ENCODE data around the gene FAM20C. TPM values are rescaled to one million over a fixed set of nuclear protein-coding genes. Genes with fewer than 3 reads are reported as not detected.

FAM20C gene
- total and polyA plus RNA-seq, 10 of the 15 experiments (the other 5 are each of a cell fraction or from before 2014, with no cell fraction given) = 0.44 TPM; not detected in 9

DNA sequence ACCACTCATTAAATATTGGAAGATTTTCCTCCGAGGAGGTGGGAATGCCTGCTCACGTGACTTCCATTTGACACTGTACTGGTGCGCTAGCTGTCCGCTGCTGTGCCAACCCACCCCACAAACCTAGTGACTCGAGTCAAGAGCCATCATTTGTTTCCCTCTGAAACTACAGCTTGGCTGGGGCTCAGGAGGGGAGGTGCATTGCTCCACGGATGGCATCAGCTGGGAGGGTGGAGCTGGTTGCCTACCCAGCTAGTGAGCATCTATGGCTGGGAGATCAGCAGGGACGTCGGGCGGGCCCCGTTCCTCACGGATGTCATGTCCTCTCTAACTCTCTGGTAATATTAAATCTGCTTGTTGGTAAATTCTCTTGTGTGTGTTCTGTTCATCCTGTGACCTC lies 88.1 kb downstream of the FAM20C start (continued):
- TF ChIP-seq, protein P1, sequence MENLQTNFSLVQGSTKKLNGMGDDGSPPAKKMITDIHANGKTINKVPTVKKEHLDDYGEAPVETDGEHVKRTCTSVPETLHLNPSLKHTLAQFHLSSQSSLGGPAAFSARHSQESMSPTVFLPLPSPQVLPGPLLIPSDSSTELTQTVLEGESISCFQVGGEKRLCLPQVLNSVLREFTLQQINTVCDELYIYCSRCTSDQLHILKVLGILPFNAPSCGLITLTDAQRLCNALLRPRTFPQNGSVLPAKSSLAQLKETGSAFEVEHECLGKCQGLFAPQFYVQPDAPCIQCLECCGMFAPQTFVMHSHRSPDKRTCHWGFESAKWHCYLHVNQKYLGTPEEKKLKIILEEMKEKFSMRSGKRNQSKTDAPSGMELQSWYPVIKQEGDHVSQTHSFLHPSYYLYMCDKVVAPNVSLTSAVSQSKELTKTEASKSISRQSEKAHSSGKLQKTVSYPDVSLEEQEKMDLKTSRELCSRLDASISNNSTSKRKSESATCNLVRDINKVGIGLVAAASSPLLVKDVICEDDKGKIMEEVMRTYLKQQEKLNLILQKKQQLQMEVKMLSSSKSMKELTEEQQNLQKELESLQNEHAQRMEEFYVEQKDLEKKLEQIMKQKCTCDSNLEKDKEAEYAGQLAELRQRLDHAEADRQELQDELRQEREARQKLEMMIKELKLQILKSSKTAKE (IDR thresholded peaks at IDR 0.05; ENCODE audit: low read depth, poor library complexity, severe bottlenecking) = no peak

DNA sequence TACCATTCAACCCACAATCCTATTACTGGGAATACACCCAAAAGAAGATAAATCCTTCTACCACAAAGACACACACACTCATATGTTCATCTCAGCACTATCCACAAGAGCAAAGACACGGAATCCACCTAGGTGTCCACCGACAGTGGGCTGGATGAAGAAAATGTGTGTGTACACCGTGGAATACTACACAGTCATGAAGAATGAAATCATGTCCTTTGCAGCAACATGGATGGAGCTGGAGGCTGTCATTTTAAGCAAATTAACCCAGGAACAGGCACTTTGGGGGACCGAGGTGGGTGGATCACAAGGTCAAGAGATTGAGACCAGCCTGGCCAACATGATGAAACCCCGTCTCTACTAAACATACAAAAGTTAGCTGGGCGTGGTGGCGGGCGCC lies 89.3 kb downstream of the FAM20C start:
- RAD21 ChIA-PET (ENCODE audit: unreplicated experiment) = no interaction called here
- intact Hi-C loops (cut with micrococcal nuclease; ENCODE audit: unreplicated experiment) = no loop called here
- no peaks in the 10 kb centered on the region for H3K4me1 ChIP-seq (ENCODE audit: control insufficient read depth, insufficient read depth, low read length)
- ATAC-seq (no peak), DNase-seq (ENCODE audit: low read depth, low spot score) (no peak), FAIRE-seq (no peak)
- CTCF ChIA-PET = no interaction called here
- SMC1A ChIA-PET (ENCODE audit: uncharacterized antibody, unreplicated experiment) = no interaction called here
- BruUV-seq (replicated peaks) = no TSS peak
- no peaks in the 10 kb centered on the region for H3K27me3 ChIP-seq (replicated peaks in 1 of 2; ENCODE audit: control insufficient read depth in 2 of 2, insufficient read depth in 2 of 2, low read length in 1 of 2)
- WGBS (ENCODE audit: insufficient coverage, insufficient replicate concordance, low lambda C conversion rate, missing lambda C conversion rate) = 54% methylated on average over 8 of the region's 8 CpGs
- no peaks in the 10 kb centered on the region; the same call in 2 of the 3 replicates for H3K9me3 ChIP-seq (replicated peaks; ENCODE audit: control insufficient read depth, insufficient read depth, low read length)
- in situ Hi-C loops (cut with MboI) = no loop called here
- H3K4me3 ChIP-seq = no peak overlapping the region
- no peak overlapping the region for H3K27ac ChIP-seq (ENCODE audit: control insufficient read depth, insufficient read depth)
- no peaks in the 10 kb centered on the region for H4K20me1 ChIP-seq (ENCODE audit: control insufficient read depth, insufficient read depth)
- no peak overlapping the region for H3K4me2 ChIP-seq (ENCODE audit: control insufficient read depth, insufficient read depth)
- H3K36me3 ChIP-seq (ENCODE audit: control insufficient read depth in 2 of 2, insufficient read depth in 2 of 2, low read length in 1 of 2) = no peaks in the 10 kb centered on the region
- POLR2A ChIA-PET = no interaction called here
- H2AFZ ChIP-seq (ENCODE audit: control insufficient read depth, low read depth, low read length) = no peak overlapping the region
- H3K9ac ChIP-seq (ENCODE audit: control insufficient read depth, insufficient read depth, low read length) = no peak overlapping the region
- H3K79me2 ChIP-seq (ENCODE audit: control insufficient read depth, insufficient read depth, low read length) = no peaks in the 10 kb centered on the region
- no peak for TF ChIP-seq EED (IDR thresholded peaks at IDR 0.05; ENCODE audit: low read depth)
- TF ChIP-seq POLR2AphosphoS2 (IDR thresholded peaks at IDR 0.05; ENCODE audit: low read depth, low read length) = no peak
- TF ChIP-seq CBFB (IDR thresholded peaks at IDR 0.05; ENCODE audit: low read depth) = no peak
- no peak for TF ChIP-seq STAT1 (conservative IDR thresholded peaks at IDR 0.05)
- TF ChIP-seq BRCA1 (IDR thresholded peaks at IDR 0.05; ENCODE audit: low read depth, low read length) = no peak
- TF ChIP-seq, protein P2, sequence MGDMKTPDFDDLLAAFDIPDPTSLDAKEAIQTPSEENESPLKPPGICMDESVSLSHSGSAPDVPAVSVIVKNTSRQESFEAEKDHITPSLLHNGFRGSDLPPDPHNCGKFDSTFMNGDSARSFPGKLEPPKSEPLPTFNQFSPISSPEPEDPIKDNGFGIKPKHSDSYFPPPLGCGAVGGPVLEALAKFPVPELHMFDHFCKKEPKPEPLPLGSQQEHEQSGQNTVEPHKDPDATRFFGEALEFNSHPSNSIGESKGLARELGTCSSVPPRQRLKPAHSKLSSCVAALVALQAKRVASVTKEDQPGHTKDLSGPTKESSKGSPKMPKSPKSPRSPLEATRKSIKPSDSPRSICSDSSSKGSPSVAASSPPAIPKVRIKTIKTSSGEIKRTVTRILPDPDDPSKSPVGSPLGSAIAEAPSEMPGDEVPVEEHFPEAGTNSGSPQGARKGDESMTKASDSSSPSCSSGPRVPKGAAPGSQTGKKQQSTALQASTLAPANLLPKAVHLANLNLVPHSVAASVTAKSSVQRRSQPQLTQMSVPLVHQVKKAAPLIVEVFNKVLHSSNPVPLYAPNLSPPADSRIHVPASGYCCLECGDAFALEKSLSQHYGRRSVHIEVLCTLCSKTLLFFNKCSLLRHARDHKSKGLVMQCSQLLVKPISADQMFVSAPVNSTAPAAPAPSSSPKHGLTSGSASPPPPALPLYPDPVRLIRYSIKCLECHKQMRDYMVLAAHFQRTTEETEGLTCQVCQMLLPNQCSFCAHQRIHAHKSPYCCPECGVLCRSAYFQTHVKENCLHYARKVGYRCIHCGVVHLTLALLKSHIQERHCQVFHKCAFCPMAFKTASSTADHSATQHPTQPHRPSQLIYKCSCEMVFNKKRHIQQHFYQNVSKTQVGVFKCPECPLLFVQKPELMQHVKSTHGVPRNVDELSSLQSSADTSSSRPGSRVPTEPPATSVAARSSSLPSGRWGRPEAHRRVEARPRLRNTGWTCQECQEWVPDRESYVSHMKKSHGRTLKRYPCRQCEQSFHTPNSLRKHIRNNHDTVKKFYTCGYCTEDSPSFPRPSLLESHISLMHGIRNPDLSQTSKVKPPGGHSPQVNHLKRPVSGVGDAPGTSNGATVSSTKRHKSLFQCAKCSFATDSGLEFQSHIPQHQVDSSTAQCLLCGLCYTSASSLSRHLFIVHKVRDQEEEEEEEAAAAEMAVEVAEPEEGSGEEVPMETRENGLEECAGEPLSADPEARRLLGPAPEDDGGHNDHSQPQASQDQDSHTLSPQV (IDR thresholded peaks at IDR 0.05) = no peak
- no peak for TF ChIP-seq PAX5 (IDR thresholded peaks at IDR 0.05; ENCODE audit: borderline replicate concordance, low read depth, low read length)
- no peak for TF ChIP-seq NFYB (IDR thresholded peaks at IDR 0.05; ENCODE audit: insufficient read depth, low read depth, low read length)
- no peak for TF ChIP-seq BCL11A (IDR thresholded peaks at IDR 0.05; ENCODE audit: low read depth, low read length)
- no peak for TF ChIP-seq TCF3 (IDR thresholded peaks at IDR 0.05; ENCODE audit: borderline replicate concordance, insufficient read depth, low read depth, low read length)
- TF ChIP-seq, protein P3, sequence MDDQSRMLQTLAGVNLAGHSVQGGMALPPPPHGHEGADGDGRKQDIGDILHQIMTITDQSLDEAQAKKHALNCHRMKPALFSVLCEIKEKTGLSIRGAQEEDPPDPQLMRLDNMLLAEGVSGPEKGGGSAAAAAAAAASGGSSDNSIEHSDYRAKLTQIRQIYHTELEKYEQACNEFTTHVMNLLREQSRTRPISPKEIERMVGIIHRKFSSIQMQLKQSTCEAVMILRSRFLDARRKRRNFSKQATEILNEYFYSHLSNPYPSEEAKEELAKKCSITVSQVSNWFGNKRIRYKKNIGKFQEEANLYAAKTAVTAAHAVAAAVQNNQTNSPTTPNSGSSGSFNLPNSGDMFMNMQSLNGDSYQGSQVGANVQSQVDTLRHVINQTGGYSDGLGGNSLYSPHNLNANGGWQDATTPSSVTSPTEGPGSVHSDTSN (IDR thresholded peaks at IDR 0.05; ENCODE audit: insufficient replicate concordance, low read depth, low read length) = no peak
- TF ChIP-seq NBN (IDR thresholded peaks at IDR 0.05) = no peak
- TF ChIP-seq, protein P4, sequence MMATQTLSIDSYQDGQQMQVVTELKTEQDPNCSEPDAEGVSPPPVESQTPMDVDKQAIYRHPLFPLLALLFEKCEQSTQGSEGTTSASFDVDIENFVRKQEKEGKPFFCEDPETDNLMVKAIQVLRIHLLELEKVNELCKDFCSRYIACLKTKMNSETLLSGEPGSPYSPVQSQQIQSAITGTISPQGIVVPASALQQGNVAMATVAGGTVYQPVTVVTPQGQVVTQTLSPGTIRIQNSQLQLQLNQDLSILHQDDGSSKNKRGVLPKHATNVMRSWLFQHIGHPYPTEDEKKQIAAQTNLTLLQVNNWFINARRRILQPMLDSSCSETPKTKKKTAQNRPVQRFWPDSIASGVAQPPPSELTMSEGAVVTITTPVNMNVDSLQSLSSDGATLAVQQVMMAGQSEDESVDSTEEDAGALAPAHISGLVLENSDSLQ (IDR thresholded peaks at IDR 0.05) = no peak
